ENCODE data around the gene ZW10. TPM values are rescaled to one million over a fixed set of nuclear protein-coding genes. Genes with fewer than 3 reads are reported as not detected.

The ZW10 gene
- total RNA-seq (11.0 TPM), polyA plus RNA-seq (ENCODE audit: insufficient read depth, low read depth, low replicate concordance) (6.7 TPM)
- long read RNA-seq, donor 1, partial matches to known transcripts, result 0 of 1 reads
- long read RNA-seq, donor 1, other reads (novel, unspliced or antisense), result 0 of 1 reads
- long read RNA-seq, donor 2, partial matches to known transcripts, result 0 of 1 reads
- long read RNA-seq, donor 2, other reads (novel, unspliced or antisense), result 0 of 1 reads
- long read RNA-seq, donor 3, partial matches to known transcripts, result 0 of 2 reads
- long read RNA-seq, donor 3, other reads (novel, unspliced or antisense), result 0 of 2 reads
- long read RNA-seq, donor 4, transcript ZW10-201 (16 exons, 2,992 nt), result major isoform, 5 of 5 reads
- long read RNA-seq, donor 4, partial matches to known transcripts, result 0 of 5 reads
- long read RNA-seq, donor 4, other reads (novel, unspliced or antisense), result 0 of 5 reads
- long read RNA-seq, donor 5, result 0 reads
- long read RNA-seq, donor 6, partial matches to known transcripts, result 5 of 5 reads
- long read RNA-seq, donor 6, other reads (novel, unspliced or antisense), result 0 of 5 reads
- long read RNA-seq, donor 7, partial matches to known transcripts, result 1 of 9 reads
- long read RNA-seq, donor 7, other reads (novel, unspliced or antisense), result 6 of 9 reads
- long read RNA-seq, donor 8, partial matches to known transcripts, result 0 of 4 reads
- long read RNA-seq, donor 8, other reads (novel, unspliced or antisense), result 0 of 4 reads
- long read RNA-seq, donor 9, partial matches to known transcripts, result 0 of 1 reads
- long read RNA-seq, donor 9, other reads (novel, unspliced or antisense), result 0 of 1 reads
- long read RNA-seq, donor 10, partial matches to known transcripts, result 6 of 7 reads
- long read RNA-seq, donor 10, other reads (novel, unspliced or antisense), result 0 of 7 reads

- TF ChIP-seq CTCF (IDR thresholded peaks at IDR 0.05; ENCODE audit: borderline replicate concordance, extremely low read depth, insufficient read depth), result peak; percentile 69
- no peaks in the 10 kb centered on the region for H3K9me3 ChIP-seq (ENCODE audit: control insufficient read depth in 2 of 3, insufficient read depth in 1 of 3, low read length in 3 of 3)
- H3K4me1 ChIP-seq (ENCODE audit: control insufficient read depth in 2 of 3, insufficient read depth in 2 of 3, low read depth in 1 of 3, low read length in 3 of 3), result peaks cover 0 to 5% (median 0%) of the 10 kb centered on the region in 3 donors
- H3K27ac ChIP-seq (ENCODE audit: low read depth in 2 of 2, low read length in 2 of 2), result peak within 1 kb of the TSS; percentile 53 to 92
- intact Hi-C loops (cut with DNase I), result no loop called here
- no peaks in the 10 kb centered on the region for H3K27me3 ChIP-seq (ENCODE audit: control insufficient read depth, insufficient read depth, low read length)
- FAIRE-seq (peak; percentile 92), DNase-seq (peak; percentile 95 to 99 (median 98))
- peak within 1 kb of the TSS; percentile 88 to 92 (median 90) for H3K9ac ChIP-seq (ENCODE audit: low read length in 3 of 3)
- H3K4me3 ChIP-seq (ENCODE audit: low read length in 3 of 3), result peak within 1 kb of the TSS; percentile 79 to 96 (median 94)
- H3K36me3 ChIP-seq (ENCODE audit: control insufficient read depth in 2 of 3, insufficient read depth in 3 of 3, low read length in 3 of 3), result no peaks in the 10 kb centered on the region
Measured at GRCh38 chr11:113773416-113774173, at the start of gene ZW10. Gene ZW10, minus strand, starts transcription at chr11:113773692. Its CDS starts 26 bp downstream, at chr11:113773666.

GRCh38 chr11:113818426-113818825 is 44.9 kb upstream of the ZW10 start:
- Histone ChIP-seq H3K4me3 (ENCODE audit: low read length in 3 of 3) (no peak overlapping the region), H3K36me3 (ENCODE audit: control insufficient read depth in 2 of 3, insufficient read depth in 3 of 3, low read length in 3 of 3) (peaks cover 0 to 17% (median 4%) of the 10 kb centered on the region in 3 donors), H3K9ac (ENCODE audit: low read length in 3 of 3) (no peak overlapping the region), H3K27ac (ENCODE audit: low read depth in 2 of 2, low read length in 2 of 2) (no peak overlapping the region), H3K27me3 (ENCODE audit: control insufficient read depth, insufficient read depth, low read length) (no peaks in the 10 kb centered on the region), H3K4me1 (ENCODE audit: control insufficient read depth in 2 of 3, insufficient read depth in 2 of 3, low read depth in 1 of 3, low read length in 3 of 3) (no peaks in the 10 kb centered on the region), H3K9me3 (ENCODE audit: control insufficient read depth in 2 of 3, insufficient read depth in 1 of 3, low read length in 3 of 3) (no peaks in the 10 kb centered on the region)
- intact Hi-C loops (cut with DNase I), result no loop called here
- DNase-seq (no peak), FAIRE-seq (no peak)
- TF ChIP-seq CTCF (IDR thresholded peaks at IDR 0.05; ENCODE audit: borderline replicate concordance, extremely low read depth, insufficient read depth), result no peak

GRCh38 chr11:113817626-113818025 is 44.1 kb upstream of the ZW10 start:
- Histone ChIP-seq H3K9ac (ENCODE audit: low read length in 3 of 3) (no peak overlapping the region), H3K4me3 (ENCODE audit: low read length in 3 of 3) (no peak overlapping the region), H3K27ac (ENCODE audit: low read depth in 2 of 2, low read length in 2 of 2) (no peak overlapping the region), H3K27me3 (ENCODE audit: control insufficient read depth, insufficient read depth, low read length) (no peaks in the 10 kb centered on the region), H3K36me3 (ENCODE audit: control insufficient read depth in 2 of 3, insufficient read depth in 3 of 3, low read length in 3 of 3) (peaks cover 0 to 11% (median 4%) of the 10 kb centered on the region in 3 donors), H3K9me3 (ENCODE audit: control insufficient read depth in 2 of 3, insufficient read depth in 1 of 3, low read length in 3 of 3) (no peaks in the 10 kb centered on the region), H3K4me1 (ENCODE audit: control insufficient read depth in 2 of 3, insufficient read depth in 2 of 3, low read depth in 1 of 3, low read length in 3 of 3) (no peaks in the 10 kb centered on the region)
- FAIRE-seq, result no peak
- intact Hi-C loops (cut with DNase I), result no loop called here
- TF ChIP-seq CTCF (IDR thresholded peaks at IDR 0.05; ENCODE audit: borderline replicate concordance, extremely low read depth, insufficient read depth), result no peak
- no peak for DNase-seq
